ENCODE data around the gene FAM237A.

The FAM237A gene

DNA sequence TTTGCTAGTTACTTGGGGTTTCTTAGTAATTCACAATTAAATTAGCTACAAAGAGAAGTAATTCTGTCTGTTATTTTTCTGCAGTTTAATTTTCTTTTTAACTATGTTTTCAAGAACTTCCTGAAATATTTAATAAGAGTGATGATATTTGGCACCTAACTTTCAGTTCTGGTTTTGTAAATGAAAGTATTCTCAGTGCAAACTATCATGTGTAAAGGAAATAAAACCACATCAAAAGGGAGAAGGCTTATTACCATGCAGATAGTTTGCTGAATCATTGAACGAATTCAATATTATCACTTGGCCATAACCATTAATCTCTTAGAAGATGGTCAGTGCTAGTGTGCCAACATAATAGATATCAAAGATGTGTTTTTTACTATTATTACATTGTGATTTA lies 46.7 kb downstream of the FAM237A start:
- DNase-seq (ENCODE audit: low spot score) = no peak

DNA sequence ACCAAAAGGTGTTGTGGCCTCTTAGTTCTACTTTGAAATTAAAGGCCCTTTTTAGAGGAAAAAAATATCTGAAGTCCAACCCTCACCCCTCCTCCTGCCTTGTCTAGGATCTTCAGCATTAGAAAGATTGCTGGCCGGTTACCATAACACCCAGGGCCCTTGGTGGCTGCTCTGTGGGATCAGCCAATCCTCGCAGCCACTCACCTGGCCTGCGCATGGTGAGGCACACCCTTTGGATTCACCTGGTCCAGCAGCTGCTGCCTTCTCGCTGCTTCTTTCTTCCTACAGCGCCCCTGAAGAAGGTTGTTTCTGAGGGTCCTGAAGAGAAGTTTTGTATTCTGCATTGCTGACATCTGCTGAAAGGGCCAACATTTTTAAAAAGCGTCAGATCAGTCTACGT lies 50.7 kb downstream of the FAM237A start:
- DNase-seq (ENCODE audit: low spot score) = no peak

DNA sequence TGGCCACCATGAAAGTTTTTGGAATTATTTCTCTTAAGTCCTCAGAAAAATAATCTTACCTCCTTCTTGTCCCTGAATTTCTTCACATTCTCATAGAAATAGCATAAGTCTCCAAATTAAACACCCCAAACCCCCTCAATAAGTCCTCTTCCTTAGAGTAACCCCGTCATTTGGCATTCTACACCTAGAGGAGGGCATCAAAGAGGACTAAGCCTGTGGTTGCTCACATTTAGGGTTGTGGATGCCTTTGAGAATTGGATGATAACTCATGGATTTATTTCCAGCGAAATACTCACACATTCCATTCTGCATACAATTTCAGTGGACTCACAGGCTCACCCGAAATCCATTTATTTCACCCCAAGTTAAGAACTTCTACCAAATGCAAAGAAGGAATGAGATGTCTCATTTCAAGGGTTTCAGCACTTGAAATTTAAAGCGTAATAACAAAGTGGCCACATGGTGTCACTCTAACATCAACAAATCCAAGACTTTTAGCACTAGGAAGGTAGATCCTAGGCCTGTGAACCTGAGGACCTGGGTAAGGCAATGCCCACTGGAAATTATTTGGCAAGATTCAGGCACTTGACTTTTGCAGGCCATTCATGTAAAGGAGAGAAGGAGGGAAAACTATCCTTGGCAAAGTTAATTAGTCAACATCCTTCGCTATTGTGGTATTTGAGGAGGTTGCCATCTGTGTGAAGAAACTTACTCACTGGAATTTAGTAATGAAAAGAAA lies 51.3 kb downstream of the FAM237A start:
- peak; percentile 39 for DNase-seq (ENCODE audit: low spot score)

DNA sequence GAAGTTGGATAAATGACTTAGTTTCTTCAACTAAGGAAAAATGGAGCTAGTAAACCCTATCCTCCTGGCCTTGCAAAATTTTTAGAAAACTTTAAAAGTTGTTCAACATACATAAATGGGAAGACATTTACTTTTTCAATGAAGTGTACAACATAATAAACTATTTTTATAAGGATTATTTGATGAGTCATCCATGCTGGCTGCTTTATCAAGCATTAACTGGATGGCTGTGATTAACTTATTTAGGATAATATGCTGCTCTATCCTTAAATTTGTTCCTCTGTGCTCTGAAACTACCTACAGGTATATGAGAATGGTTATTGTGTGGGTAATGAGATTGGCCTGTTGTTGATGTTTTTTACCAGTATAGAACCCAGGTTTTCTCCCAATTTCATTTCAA lies 54.6 kb downstream of the FAM237A start:
- DNase-seq (ENCODE audit: low spot score) = no peak

DNA sequence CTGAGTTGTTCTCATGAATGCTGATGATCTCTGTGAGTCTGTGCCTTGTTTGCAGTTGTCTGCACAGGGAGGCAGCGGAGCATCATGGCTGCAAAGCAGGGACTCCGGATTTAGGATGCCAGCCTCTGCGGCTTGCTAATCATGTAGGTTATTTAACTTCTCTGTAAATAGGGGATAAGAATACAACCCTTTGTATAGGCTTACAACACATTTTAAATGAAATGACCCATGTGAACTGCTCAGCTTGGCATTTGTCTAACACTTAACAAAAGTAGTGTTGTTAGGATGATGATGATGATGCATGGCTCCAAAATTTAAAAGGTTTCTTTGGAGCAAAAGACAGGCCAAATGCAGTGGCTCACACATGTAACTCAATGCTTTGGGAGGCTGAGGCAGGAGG lies 56.5 kb downstream of the FAM237A start:
- no peak for DNase-seq (ENCODE audit: low spot score)

All from putamen (tissue), 1 donor.